Hepatocyte (in vitro differentiated cells): ENCODE measurements around the gene BCL2L12. TPM values are rescaled to one million over a fixed set of nuclear protein-coding genes. Genes with fewer than 3 reads are reported as not detected.

ENCODE experiments used
- DNase-seq: peaks from one replicate; pipeline ENCODE4 v3.0.0-alpha.2; 2016; ENCODE audit warnings: low spot score
- H2AFZ ChIP-seq: fragments of 200-600 bp; sonication (generic); 2 replicates; pipeline ENCODE4 v1.6.0; 2016; ENCODE audit warnings: antibody characterized with exemption, mild to moderate bottlenecking
- H3K27ac ChIP-seq: fragments of 200-600 bp; sonication (generic); 2 replicates; pipeline ENCODE4 v1.5.1; 2016; ENCODE audit warnings: mild to moderate bottlenecking
- H3K27me3 ChIP-seq: fragments of 200-600 bp; sonication (generic); 2 replicates; pipeline ENCODE4 v1.6.1; 2016
- H3K36me3 ChIP-seq: fragments of 200-600 bp; sonication (generic); replicated peaks from 2 replicates; pipeline ENCODE4 v1.5.1; 2016; ENCODE audit warnings: low read depth; ENCODE audit not compliant: insufficient read depth
- H3K4me1 ChIP-seq: fragments of 200-600 bp; sonication (generic); 2 replicates; pipeline ENCODE4 v1.5.1; 2016; ENCODE audit warnings: mild to moderate bottlenecking, moderate library complexity; ENCODE audit not compliant: insufficient read depth
- H3K4me2 ChIP-seq: fragments of 200-600 bp; sonication (generic); 2 replicates; pipeline ENCODE4 v1.6.0; 2016
- H3K4me3 ChIP-seq: fragments of 200-600 bp; sonication (generic); 2 replicates; pipeline ENCODE4 v1.5.1; 2016; ENCODE audit warnings: mild to moderate bottlenecking
- H3K79me2 ChIP-seq: fragments of 200-600 bp; sonication (generic); 2 replicates; pipeline ENCODE4 v1.6.0; 2017; ENCODE audit warnings: mild to moderate bottlenecking
- H3K9me2 ChIP-seq: fragments of 200-600 bp; sonication (generic); replicated peaks from 2 replicates; pipeline ENCODE4 v1.6.0; 2017; ENCODE audit warnings: mild to moderate bottlenecking; ENCODE audit not compliant: insufficient read depth
- H3K9me3 ChIP-seq: fragments of 200-600 bp; sonication (generic); 2 replicates; pipeline ENCODE4 v1.5.1; 2016; ENCODE audit warnings: low read depth, mild to moderate bottlenecking
- H4K20me1 ChIP-seq: fragments of 200-600 bp; sonication (generic); 2 replicates; pipeline ENCODE4 v1.6.0; 2016; ENCODE audit warnings: mild to moderate bottlenecking; ENCODE audit not compliant: insufficient read depth, poor library complexity, severe bottlenecking
- EZH2 ChIP-seq: fragments of 200-600 bp; sonication (generic); IDR thresholded peaks from 2 replicates; pipeline ENCODE4 v1.6.1; 2016; ENCODE audit warnings: antibody characterized with exemption, mild to moderate bottlenecking, borderline replicate concordance
- EZH2phosphoT487 ChIP-seq: fragments of 200-600 bp; sonication (generic); IDR thresholded peaks from one replicate; pipeline ENCODE4 v1.6.1; 2018; ENCODE audit warnings: antibody characterized with exemption, mild to moderate bottlenecking, low read depth, moderate library complexity; ENCODE audit not compliant: unreplicated experiment, severe bottlenecking
- WGBS: methylation state at CpG from one replicate; pipeline ENCODE4 v1.1.6; 2016; ENCODE audit warnings: low lambda C conversion rate; ENCODE audit errors: missing lambda C conversion rate; 5-methylcytosine and 5-hydroxymethylcytosine counted together
- polyA plus RNA-seq: library from polyadenylated mRNA; unstranded; fragments of >200 nt; fragmentation: Nextera tagmentation; extraction: Ambion mirVana; gene quantifications from 2 replicates; pipeline ENCODE4 v1.2.1, GENCODE V29; 2016
- total RNA-seq: library from RNA; depleted of rRNA; stranded (reverse); fragments of >200 nt; gene quantifications from 2 replicates; pipeline ENCODE4 v1.2.3, GENCODE V29; 2014
- TF ChIP-seq, protein P1 (sequence below): fragments of 200-600 bp; sonication (generic); IDR thresholded peaks from 2 replicates; pipeline ENCODE4 v1.5.1; 2016; ENCODE audit warnings: antibody characterized with exemption, mild to moderate bottlenecking; ENCODE audit not compliant: poor library complexity

Gene BCL2L12
- total and polyA plus RNA-seq, 2 experiments from 2014 or later: 4.9 to 28.3 TPM

DNA sequence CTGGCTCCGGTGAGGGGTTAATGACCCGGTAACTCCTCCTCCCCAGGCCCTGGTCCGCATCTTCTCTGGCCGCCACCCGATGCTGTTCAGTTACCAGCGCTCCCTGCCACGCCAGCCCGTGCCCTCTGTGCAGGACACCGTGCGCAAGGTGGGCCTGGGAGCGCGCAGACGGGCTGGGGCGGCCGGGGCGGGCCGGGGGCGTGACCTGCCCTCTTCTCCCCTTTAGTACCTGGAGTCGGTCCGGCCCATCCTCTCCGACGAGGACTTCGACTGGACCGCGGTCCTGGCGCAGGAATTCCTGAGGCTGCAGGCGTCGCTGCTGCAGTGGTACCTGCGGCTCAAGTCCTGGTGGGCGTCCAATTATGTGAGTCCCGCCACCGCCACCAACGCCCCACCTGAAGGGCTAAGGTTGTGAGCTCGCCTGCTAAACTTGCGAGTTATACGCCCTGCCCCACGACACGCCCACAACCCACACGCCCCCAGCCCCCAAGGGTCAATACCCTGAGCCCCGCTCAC, 35.6 kb downstream of the BCL2L12 start:
- no peak overlapping the region for H3K4me3 ChIP-seq
- H3K9me3 ChIP-seq: no peaks in the 10 kb centered on the region
- H3K36me3 ChIP-seq: no peaks in the 10 kb centered on the region
- no peaks in the 10 kb centered on the region for H3K27me3 ChIP-seq
- H3K79me2 ChIP-seq: no peaks in the 10 kb centered on the region
- DNase-seq: no peak
- no peak for TF ChIP-seq EZH2
- TF ChIP-seq, protein P1, sequence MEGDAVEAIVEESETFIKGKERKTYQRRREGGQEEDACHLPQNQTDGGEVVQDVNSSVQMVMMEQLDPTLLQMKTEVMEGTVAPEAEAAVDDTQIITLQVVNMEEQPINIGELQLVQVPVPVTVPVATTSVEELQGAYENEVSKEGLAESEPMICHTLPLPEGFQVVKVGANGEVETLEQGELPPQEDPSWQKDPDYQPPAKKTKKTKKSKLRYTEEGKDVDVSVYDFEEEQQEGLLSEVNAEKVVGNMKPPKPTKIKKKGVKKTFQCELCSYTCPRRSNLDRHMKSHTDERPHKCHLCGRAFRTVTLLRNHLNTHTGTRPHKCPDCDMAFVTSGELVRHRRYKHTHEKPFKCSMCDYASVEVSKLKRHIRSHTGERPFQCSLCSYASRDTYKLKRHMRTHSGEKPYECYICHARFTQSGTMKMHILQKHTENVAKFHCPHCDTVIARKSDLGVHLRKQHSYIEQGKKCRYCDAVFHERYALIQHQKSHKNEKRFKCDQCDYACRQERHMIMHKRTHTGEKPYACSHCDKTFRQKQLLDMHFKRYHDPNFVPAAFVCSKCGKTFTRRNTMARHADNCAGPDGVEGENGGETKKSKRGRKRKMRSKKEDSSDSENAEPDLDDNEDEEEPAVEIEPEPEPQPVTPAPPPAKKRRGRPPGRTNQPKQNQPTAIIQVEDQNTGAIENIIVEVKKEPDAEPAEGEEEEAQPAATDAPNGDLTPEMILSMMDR: no peak
- TF ChIP-seq EZH2phosphoT487: no peak
- H3K4me2 ChIP-seq: no peak overlapping the region
- H3K27ac ChIP-seq: no peak overlapping the region
- H4K20me1 ChIP-seq: no peaks in the 10 kb centered on the region
- 93% methylated on average over 27 of the region's 40 CpGs for WGBS
- no peaks in the 10 kb centered on the region for H3K4me1 ChIP-seq
- no peaks in the 10 kb centered on the region for H3K9me2 ChIP-seq
- H2AFZ ChIP-seq: no peak overlapping the region

DNA sequence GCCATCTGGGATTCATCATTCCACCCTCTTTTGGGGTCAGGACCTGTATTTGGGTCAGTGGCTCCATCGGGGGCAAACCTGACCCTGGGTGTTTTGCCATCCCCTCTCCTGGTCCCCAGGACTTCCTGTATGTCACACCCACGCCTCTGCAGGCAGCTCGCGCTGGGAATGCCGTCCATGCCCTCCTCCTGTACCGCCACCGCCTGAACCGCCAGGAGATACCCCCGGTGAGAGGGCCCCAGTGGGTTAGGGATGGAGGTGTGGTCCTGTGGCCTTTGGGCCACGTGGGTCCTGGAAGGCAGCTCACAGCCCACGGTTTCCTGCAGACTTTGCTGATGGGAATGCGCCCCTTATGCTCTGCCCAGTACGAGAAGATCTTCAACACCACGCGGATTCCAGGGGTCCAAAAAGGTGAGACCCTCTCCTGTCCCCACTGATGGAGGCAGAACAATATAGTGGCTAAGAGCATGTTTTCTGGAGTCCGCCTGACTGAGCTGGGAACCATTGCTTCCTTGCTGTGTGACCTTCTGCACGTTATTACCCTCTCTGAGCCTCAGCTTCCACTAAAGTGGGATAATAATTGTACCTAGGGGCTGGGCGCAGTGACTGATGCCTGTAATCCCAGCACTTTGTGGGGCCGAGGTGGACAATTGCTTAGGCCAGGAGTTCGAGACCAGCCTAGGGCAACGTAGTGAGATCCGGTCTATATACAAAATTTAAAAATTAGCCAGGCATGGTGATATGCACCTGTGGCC, 39.3 kb downstream of the BCL2L12 start:
- Histone ChIP-seq H3K4me2 (no peak overlapping the region), H4K20me1 (no peaks in the 10 kb centered on the region), H3K4me1 (no peaks in the 10 kb centered on the region), H3K9me2 (no peaks in the 10 kb centered on the region), H3K27me3 (no peaks in the 10 kb centered on the region), H3K36me3 (no peaks in the 10 kb centered on the region), H3K9me3 (no peaks in the 10 kb centered on the region), H2AFZ (no peak overlapping the region), H3K4me3 (no peak overlapping the region), H3K79me2 (no peaks in the 10 kb centered on the region), H3K27ac (no peak overlapping the region)
- WGBS: 95% methylated on average over 22 of the region's 22 CpGs
- no peak for DNase-seq
- TF ChIP-seq EZH2phosphoT487: no peak
- TF ChIP-seq EZH2: no peak
- TF ChIP-seq, protein P1: no peak

DNA sequence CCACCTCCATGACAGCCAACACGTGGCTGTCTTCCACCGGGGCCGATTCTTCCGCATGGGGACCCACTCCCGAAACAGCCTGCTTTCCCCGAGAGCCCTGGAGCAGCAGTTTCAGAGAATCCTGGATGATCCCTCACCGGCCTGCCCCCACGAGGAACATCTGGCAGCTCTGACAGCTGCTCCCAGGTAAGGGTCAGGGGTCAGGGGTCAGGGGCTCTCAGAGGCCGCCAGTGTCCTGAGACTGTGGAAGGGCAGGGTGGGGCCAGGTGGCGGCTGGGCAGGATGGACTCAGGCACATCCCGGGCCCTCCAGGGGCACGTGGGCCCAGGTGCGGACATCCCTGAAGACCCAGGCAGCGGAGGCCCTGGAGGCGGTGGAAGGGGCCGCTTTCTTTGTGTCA, 40.2 kb downstream of the BCL2L12 start:
- Histone ChIP-seq H3K9me3 (no peaks in the 10 kb centered on the region), H4K20me1 (no peaks in the 10 kb centered on the region), H3K9me2 (no peaks in the 10 kb centered on the region), H3K27me3 (no peaks in the 10 kb centered on the region), H3K4me1 (no peaks in the 10 kb centered on the region), H3K36me3 (no peaks in the 10 kb centered on the region), H2AFZ (no peak overlapping the region), H3K79me2 (no peaks in the 10 kb centered on the region), H3K4me3 (no peak overlapping the region), H3K4me2 (no peak overlapping the region), H3K27ac (no peak overlapping the region)
- WGBS: 94% methylated on average over 16 of the region's 16 CpGs
- no peak for DNase-seq
- TF ChIP-seq, protein P1: no peak
- no peak for TF ChIP-seq EZH2
- TF ChIP-seq EZH2phosphoT487: no peak
